GM12872 (cell line): ENCODE data around the gene COPZ1.

ENCODE experiments used
- CTCF ChIP-seq: IDR thresholded peaks from 3 replicates; pipeline ENCODE4 v1.5.1; 2011; ENCODE audit warnings: low read depth, mild to moderate bottlenecking, low read length, moderate library complexity; ENCODE audit not compliant: insufficient read depth

The COPZ1 gene

GRCh38 chr12:54282949-54283593 lies 41.9 kb upstream of the COPZ1 start:
- TF ChIP-seq CTCF = no peak

GRCh38 chr12:54285150-54286041 lies 39.5 kb upstream of the COPZ1 start:
- TF ChIP-seq CTCF = no peak; the same call in 2 of the 3 replicates

- no peak for TF ChIP-seq CTCF
Measured at GRCh38 chr12:54286042-54287030, 38.6 kb upstream of the COPZ1 start.

- TF ChIP-seq CTCF = no peak
Measured at GRCh38 chr12:54287261-54288157, 37.4 kb upstream of the COPZ1 start.

- TF ChIP-seq CTCF = no peak
Measured at GRCh38 chr12:54292083-54292930, 32.6 kb upstream of the COPZ1 start.

- TF ChIP-seq CTCF = no peak
Measured at GRCh38 chr12:54292931-54293241, 32.0 kb upstream of the COPZ1 start.
